CD4-positive, alpha-beta T cell treated with Interleukin-15 for 1 hour (primary cell): Measurements from ENCODE around the gene LURAP1L.
"Not testable (repeated sequence)": the region's sequence is repeated elsewhere in the genome, so short reads cannot be mapped to it uniquely, and the experiment has no call there.

Experiments used
- DNase-seq: peaks from one replicate; pipeline ENCODE4 v3.0.0-alpha.2; 2020

Gene LURAP1L

DNA sequence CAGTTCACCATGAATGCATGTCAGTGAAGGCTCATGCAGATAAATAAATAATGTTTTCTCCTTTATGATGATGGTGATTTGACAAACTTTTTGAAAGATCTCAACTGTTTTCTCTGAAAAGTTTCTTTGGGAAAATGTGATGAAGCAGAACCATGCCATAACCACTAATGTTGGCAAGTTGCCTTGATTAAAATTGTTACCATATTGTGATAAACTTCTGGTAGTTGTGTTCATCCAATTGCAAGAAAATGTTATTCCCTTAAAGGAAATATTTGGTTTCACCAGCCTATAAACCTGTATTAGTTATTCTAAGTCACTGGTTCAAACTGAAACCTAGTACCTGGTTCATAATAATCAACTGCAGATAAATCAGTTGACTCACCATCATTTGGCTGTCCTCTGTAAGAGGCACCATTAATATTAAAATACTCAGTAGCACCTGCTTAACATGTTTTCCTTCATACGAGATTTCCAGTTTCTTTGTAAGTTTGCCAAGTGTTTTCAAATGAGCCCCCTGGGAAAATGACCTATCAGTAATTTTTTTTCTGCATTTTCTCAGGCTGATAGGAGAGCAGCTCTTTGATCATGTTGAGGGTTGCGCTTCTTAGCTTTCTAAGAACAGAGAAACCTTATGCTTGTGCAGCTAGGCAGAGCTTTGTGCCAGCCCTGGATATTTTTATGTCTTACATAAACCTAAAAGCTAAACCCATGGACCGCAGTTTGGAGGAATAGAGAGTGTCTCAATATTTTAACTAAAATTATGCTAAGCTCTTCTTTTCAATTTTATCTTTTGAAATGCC is 88.0 kb downstream of the LURAP1L start:
- no peak for DNase-seq

DNA sequence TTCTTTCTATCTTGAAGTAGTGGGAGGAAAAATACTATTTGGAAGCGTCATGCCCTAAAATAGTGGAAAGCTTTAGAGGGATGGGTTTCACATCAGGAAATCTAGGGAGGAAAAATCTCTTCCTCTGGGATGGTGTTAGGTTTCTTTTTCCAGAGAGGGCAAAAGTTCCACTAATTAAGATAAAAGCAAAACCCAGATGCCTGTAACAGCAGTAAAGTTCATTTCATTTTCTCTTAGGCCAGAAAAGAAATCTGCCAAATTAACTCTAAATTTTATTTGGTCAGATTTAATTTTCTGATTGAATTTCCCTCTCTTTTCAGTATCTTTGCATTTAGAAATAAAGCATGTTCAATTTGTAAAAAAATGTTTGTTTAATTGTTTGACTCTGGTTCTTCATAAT is 88.8 kb downstream of the LURAP1L start:
- no peak for DNase-seq

DNA sequence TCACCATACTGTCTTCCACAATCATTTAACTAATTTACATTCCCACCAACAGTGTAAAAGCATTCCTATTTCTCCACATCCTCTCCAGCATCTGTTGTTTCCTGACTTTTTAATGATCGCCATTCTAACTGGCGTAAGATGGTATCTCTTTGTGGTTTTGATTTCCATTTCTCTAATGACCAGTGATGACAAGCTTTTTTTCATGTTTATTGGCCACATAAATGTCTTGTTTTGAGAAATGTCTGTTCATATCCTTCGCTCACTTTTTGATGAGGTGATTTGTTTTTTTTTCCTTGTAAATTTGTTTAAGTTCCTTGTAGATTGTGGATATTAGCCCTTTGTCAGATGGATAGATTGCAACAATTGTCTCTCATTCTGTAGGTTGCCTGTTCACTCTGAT is 90.6 kb downstream of the LURAP1L start:
- DNase-seq: not testable (repeated sequence)
